Posterior cingulate gyrus (tissue), 11 donors: Measurements from ENCODE around the gene ZFP1.
A peak's percentile ranks its signal among the peaks of the same experiment; 100 is the strongest.

Experiments used
- DNase-seq, 10 donors: peaks; one replicate each; pipeline versions ENCODE4 v3.0.0 to v3.0.0-alpha.2; 2020 to 2021; ENCODE audit warnings: mixed read lengths in 3 of 10
- intact Hi-C: fragments of 100-400 bp; cut with DNase I; formaldehyde crosslinking; loops from one replicate; pipeline ENCODE4 v1.15.1; 2023

ZFP1 gene

GRCh38 chr16:75148311-75149195 lies at the start of gene ZFP1:
Gene ZFP1 (plus strand): TSS chr16:75148524. CDS start chr16:75152952, 4,428 bp downstream.
- peak; percentile 88 to 99 (median 95) for DNase-seq
- intact Hi-C loops: loop anchor here (1.0 kb wide), 1 partner anchor 150 kb away; no protein-coding TSS in a partner anchor

DNA sequence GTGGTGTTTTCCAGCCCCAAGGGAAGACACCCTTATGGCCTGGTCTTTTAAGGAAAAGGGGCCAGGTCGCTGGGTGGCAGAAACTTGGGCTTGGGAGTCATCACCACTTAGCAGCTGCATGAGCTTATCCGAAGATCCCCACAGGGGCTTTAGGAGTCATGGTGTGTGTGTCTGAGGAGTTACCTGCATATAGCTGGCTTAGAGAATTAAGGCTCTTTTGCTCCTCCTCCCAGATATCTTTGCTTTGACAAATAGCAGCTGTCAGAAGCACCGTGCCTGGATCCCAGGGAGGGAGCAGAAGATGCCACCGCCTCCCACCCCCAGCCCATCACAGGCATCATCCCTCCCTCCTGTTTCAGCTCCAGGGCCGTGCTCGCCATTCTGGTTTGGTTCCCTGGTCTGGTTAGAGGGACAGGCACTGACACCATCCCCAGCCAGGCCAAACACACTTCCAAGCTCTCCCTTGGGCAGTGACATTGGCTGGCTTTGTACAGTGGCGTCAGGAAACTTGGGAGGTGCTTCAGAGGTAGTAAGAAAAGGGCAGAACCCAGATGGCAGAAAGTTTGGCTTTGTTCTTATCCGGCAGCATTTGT lies 49.2 kb upstream of the ZFP1 start:
- DNase-seq: peak in 1 of 10 donors; percentile 44
- intact Hi-C loops: no loop called here

DNA sequence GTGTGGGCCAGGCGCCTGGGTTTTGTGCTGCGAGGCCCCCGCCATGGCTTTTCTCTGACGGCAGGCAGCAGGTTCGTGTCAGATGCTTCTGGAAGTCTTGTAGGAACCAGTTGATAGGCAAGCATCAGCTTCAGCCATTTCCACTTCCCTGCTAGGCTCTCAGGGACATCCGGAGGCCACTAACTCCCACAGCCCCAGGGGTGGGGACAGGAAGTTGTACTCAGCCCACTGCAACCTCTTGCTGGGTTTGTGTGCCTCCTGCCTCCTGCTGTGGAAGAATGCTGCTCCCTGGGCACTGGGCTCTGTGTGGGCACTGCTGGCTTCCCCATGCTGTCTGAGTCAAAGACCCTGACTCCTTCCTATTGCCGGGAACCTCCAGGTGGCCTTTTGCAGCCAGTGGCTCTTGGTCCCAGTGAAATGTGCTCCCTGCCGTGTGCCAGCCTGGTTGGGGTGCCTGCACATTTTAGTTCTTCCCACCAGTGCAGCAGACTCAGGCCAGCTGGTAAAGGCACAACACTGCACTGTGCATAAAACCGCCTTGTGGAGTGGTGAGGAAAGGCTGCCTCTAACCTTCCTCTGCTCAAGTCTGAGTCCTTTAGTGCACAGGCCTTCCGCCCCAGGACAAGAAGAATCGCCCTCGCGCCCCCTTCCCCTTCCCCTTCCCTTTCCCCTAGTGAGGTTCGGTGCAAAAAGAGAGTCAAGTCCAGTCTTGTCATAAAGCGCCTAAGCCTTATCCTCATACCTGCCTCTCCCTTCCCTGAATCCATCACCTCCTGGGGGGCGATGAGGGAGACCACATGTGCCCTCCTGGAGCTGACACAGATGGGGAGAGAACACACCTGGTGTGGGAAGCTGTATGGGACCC lies 48.4 kb upstream of the ZFP1 start:
- DNase-seq: peak in 1 of 10 donors; percentile 79
- intact Hi-C loops: no loop called here

DNA sequence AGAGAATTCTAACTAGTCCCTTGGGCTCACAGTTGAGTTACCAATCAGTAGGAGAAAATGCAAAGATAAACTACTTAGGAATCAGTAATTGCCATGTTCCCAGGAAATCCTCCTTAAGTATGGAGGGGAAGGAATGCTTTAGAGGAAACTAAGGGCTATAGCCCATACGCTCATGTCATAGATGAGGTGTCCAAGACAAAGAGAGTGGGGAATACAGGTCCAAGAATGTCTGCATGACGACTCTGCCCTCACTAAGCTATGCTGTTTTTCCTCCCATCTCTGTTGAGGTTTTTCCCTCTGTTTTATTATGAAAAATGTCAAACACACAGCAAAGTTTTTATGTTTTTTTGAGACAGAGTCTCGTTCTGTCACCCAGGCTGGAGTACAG lies 47.7 kb upstream of the ZFP1 start:
- peak in 1 of 10 donors; percentile 1 for DNase-seq
- intact Hi-C loops: no loop called here

- intact Hi-C loops: no loop called here
- DNase-seq: peak in 1 of 10 donors; percentile 55
Observed at GRCh38 chr16:75101635-75102034, 46.7 kb upstream of the ZFP1 start.

DNA sequence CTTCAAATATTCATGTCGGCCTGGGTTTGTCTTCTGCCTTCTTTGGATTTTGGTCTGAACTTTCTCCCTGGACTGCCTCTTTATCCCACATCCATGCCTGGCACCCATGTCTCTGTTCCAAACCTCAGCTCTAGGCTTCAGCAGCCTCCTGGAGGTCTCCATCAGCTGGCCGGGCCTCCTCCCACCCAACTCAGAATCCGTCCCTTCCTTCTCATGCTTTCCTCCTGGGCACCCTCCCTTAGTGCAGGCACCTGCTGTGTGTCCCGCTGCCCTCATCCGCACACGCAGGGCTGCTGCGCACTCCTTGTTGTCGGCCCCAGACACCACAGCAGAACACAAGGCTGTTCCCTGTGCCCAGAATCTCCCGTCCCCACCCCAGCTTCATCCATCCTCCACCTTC lies 45.7 kb upstream of the ZFP1 start:
- DNase-seq: peak in 1 of 10 donors; percentile 55
- intact Hi-C loops: no loop called here

GRCh38 chr16:75103994-75104393 lies 44.3 kb upstream of the ZFP1 start:
- intact Hi-C loops: no loop called here
- DNase-seq: no peak

GRCh38 chr16:75104836-75105235 lies 43.5 kb upstream of the ZFP1 start:
- intact Hi-C loops: no loop called here
- peak in 1 of 10 donors; percentile 74 for DNase-seq

- intact Hi-C loops: no loop called here
Observed at GRCh38 chr16:75105306-75106061, 42.8 kb upstream of the ZFP1 start.

DNA sequence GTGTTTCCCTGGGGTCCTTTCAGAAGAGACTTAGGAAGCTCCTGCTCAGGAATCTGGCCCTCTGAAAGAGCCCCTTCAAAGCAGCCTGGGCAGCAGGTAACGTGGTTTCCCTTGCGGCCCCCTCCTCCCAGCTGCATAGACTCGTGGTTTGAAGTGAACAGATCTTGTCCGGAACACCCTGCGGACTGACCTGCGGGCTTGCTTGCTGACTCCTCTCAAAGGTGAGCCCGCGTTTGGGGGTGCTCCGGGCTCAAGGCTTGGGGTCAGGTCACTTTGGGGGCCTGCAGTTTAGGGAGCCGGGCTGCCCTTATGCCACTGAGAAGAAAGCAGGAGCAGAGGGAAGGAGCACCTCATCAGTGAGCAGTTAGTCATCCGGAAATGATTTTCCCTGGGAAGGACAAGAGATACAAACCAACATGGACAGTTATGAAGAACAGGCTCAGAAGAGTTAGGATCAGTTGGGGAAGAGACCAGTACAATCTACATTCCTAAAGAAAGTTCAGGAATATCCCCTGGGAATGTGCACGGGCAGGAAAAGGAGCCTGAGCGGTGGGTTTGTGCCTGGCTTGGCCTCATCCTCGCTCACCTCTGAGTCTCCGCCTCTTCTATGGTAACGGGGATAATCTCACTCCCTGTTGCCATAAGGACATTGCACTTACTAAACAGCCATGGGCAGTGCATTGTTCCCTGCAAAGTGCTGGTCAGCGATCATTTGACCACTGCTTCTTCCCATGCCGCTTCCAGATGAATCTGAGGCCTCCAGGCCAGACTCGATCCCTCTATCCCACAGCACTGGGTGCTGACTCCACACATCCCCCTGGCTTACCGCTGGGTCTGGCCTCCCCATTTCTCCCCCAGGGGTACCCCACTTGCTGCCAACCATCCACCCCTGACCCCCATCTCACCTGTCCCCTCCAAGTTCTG lies 41.7 kb upstream of the ZFP1 start:
- intact Hi-C loops: no loop called here
- DNase-seq: peak in 1 of 10 donors; percentile 81

More at GRCh38 chr16:75105306-75106061, 42.8 kb upstream of the ZFP1 start:
- DNase-seq: peak in 6 of 10 donors; percentile 53 to 93 (median 60)

- intact Hi-C loops: no loop called here
- peak in 1 of 10 donors; percentile 78 for DNase-seq
Observed at GRCh38 chr16:75107505-75107904, 40.8 kb upstream of the ZFP1 start.

- intact Hi-C loops: no loop called here
- peak; percentile 54 to 96 (median 76) for DNase-seq
Observed at GRCh38 chr16:75108792-75109731, 39.3 kb upstream of the ZFP1 start.

DNA sequence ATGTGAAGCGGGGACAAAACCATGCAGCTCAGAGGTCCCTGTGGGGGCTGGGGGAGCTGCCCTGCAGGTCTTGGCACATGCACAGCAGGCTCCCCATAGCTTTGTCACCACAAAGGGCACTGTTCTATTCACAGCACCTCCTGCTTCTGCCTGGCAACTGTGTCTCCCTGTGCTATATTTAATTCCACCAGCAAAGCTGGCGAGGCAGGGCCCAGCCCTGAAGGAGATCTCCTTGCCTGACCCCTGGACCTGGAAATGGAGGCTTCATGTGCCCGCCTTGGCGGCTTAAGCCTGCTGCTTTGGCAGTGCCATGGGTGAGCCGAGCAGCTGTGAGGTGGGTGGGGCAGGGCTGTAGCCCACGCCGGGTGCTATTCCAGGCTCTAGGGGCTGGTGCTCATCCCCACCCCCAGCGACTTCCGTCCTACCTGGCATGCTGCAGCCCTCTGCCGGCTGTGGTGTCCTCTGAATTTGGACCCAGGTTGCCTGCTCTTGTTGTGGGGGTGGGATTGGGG lies 38.5 kb upstream of the ZFP1 start:
- peak in 6 of 10 donors; percentile 44 to 91 (median 53) for DNase-seq
- intact Hi-C loops: no loop called here

GRCh38 chr16:75110637-75111513 lies 37.4 kb upstream of the ZFP1 start:
- DNase-seq: peak; percentile 80 to 98 (median 91)
- intact Hi-C loops: loop anchor here (1.0 kb wide), 1 partner anchor 113 kb away; no protein-coding TSS in a partner anchor

DNA sequence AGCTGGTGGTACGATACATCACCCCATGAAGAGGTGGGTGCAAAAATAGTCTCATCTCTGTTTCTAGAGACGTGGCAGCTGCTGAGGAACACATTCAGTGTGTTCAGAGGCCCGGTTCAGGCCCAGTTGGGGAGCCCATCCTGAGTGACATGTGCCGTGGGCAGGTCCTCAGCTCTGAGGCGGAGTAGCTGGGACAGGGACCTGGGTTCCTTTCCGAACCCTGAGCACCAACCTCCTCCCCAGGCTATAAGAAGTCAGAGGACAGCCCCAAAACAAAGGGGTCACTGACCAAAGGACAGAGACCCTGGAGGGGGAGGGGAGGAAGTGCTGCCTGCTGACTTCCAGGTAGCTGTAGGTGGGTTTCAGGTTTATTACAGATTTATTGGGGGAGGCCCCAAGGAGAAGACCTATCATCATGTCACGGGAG lies 36.8 kb upstream of the ZFP1 start:
- intact Hi-C loops: loop anchor here (1.0 kb wide), 1 partner anchor 113 kb away; no protein-coding TSS in a partner anchor
- DNase-seq: no peak
